NCI-H146 (cell line): Measurements from ENCODE around the gene TEX52.

Experiments
- DNase-seq: peaks from one replicate; lab custom pipeline; 2025; lab: John Stamatoyannopoulos, UW

The TEX52 gene

GRCh38 chr12:2832550-2833127, 24.2 kb downstream of the TEX52 start:
- no peak for DNase-seq

- no peak for DNase-seq
Measured at GRCh38 chr12:2829275-2829674, 27.6 kb downstream of the TEX52 start.

- peak; percentile 93 for DNase-seq
Measured at GRCh38 chr12:2826721-2827515, 29.9 kb downstream of the TEX52 start.

GRCh38 chr12:2826036-2826435, 30.8 kb downstream of the TEX52 start:
- no peak for DNase-seq

DNA sequence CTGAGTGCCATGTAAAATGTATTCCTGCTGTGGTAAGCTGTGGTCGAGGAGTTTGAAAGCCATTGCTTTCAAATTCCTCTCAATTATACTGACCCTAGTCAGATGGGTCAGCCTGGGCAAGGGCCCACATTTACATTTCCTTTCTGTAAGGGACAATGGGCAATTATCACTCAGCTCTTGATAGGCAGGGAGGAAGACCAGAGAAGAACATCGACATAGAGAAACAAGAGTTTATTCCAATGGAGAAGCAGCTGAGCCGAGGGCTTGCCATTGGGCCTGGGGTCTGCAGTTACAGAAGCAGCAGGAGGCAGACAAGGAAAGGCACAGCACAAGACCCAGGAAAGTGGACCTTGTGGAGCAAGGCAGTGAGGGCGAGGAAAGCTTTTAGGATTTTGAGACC, 31.7 kb downstream of the TEX52 start:
- no peak for DNase-seq

DNA sequence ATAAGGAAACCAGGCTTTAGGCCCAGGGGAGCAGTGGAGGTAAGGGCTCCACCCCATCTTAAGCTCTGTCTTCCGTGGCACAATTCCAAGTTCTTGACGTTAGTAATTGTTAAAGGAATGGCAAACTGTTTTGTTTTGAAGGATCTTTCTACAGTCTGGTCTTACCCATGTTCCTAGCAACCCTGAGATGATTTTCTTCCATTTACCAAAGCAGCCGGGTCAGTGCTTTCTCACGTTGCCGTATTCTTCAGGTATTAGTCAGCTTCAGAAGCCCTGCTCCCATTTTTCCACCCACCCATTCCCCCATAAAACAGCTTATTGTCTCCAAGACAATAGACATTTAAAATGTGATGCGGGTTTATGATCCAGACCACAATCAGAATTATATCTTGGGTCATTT, 32.3 kb downstream of the TEX52 start:
- DNase-seq: no peak

- DNase-seq: no peak
Measured at GRCh38 chr12:2823483-2823882, 33.4 kb downstream of the TEX52 start.

- no peak for DNase-seq
Measured at GRCh38 chr12:2820432-2820831, 36.4 kb downstream of the TEX52 start.

GRCh38 chr12:2819810-2820209, 37.0 kb downstream of the TEX52 start:
- DNase-seq: no peak

DNA sequence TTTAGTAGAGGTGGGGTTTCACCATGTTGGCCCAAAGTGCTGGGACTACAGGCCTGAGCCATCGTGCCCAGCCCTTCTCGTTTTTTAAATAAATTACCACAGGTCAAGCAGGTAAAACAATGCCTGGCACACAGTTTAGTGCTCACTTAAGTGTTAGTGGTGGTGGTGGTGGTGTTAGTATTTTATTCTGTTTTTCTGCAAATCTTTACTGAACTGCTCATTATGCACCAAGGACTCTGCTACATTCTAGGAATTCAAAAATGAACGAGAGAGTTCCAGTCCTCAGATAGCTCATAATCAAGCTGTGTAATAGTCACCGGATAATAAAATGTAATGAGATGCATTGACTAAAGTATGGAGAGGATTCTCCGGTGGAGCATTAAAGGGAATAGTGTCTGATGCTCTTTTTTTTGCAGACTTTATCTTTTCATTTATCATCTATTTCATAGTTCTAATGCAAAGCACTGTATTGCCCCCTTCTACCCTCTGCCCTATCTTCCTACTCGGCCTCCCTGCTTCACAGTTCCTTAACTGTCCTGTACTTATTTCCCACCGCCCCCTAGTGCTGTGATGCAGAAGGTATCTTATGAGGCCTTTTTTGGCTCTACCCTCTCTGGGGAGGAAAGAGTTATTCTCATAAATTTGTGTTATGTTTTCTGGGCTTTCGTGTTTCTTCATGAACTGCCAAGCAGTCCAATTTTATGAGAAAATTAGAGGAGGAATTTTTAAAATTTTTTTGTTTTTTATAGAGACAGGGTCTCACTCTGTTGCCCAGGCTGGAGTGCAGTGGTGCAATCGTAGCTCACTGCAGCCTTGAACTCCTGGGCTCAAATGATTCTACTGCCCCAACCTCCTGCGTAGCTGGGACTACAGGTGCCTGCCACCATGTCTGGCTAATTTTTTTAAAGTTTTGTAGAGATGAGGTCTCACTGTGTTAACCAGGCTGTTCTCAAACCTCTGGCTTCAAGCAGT, 43.3 kb downstream of the TEX52 start:
- DNase-seq: peak; percentile 71

DNA sequence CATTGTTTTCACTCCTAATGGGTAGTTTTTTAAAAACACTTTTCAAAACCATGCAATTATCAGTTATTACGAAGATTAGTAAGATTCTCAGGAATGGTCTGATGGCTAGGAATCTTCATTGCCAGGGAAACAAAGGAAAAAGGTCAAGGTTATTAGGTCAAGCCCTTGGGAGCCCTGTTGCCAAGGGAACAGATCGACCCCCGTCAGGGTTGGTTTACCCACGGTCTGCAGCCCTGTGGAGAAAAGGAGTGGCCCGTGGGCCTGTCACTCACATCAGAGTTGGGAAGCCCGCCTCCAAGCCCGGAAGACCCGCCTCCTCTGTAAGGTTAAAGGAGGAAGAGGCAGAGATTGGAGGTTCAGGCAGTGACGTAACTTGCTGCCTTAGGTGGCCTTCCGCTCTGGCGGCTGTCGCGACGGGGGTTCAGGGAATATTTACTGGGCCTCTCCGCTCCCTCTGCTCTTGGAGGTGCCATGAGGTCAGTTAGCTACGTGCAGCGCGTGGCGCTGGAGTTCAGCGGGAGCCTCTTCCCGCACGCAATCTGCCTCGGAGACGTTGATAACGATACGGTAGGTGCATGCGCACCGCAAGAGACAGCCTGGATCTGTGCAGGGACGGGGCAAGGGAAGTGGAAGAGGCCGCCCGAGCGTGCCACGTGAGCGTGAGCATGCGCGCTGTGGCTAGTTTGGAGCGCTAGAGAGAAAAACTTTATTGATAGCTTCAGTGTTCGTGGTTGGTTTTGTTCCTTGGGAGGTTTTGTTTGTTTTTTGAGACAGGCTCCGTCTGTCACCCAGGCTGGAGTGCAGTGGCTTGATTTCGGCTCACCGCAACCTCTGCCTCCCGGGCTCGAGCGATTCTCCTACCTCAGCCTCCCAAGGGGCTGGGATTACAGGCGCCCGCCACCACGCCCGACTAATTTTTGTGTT, 44.3 kb downstream of the TEX52 start, which contains the start of gene ITFG2:
TSS of gene ITFG2 (plus strand) at position 379 of the 924 bp plus-strand sequence. CDS start at position 472, 93 bp downstream.
- DNase-seq: peak; percentile 100

DNA sequence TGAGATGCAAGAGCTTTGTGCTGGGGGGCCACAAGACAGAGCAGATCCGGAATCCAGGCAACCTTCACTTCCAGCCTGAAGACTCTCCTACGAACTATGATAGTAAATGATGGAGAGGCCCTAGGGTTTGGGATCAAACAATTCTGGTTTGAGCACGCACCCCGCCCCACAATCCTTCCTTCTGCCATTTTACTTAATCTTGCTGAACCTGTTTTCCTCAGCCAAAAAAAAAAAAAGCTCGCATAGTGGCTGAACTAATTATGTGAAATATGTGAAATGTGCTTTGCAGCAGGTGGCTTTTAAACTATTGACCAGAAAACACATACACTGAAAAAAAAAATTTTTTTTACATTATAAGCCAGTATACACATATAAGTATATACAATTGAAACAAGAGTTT, 45.0 kb downstream of the TEX52 start:
- no peak for DNase-seq

DNA sequence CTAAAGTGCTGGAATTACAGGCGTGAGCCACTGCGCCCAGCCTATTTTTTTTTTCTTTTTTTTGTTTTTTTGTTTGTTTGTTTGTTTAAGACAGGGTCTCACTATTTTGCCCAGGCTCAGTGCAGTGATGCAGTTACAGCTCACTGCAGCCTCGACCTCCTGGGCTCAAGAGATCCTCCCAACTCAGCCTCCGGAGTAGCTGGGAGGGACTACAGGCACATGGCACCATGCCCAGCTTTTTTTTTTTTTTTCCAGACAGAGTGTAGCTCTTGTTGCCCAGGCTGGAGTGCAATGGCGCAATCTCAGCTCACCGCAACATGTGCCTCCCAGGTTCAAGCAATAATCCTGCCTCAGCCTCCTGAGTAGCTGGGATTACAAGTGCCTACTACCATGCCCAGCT, 50.1 kb downstream of the TEX52 start:
- DNase-seq: no peak

DNA sequence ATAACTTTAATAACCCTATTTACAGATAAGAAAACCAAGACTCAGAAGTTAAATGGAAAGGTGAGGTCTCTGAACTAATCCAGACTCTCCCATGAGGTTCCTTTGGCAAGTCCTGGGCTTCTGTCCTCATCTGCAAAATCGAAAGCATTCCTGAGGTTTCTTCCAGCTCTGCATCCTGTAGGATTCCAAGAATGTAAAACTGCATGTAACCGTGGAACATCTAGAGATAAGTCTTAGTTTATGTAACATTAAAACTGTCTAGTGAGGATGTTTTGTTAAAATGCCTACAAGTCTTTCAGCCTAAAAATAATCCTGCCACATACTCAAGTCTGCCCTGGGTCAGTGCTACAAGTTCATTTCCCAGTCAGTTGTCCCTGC, 51.7 kb downstream of the TEX52 start:
- DNase-seq: no peak

DNA sequence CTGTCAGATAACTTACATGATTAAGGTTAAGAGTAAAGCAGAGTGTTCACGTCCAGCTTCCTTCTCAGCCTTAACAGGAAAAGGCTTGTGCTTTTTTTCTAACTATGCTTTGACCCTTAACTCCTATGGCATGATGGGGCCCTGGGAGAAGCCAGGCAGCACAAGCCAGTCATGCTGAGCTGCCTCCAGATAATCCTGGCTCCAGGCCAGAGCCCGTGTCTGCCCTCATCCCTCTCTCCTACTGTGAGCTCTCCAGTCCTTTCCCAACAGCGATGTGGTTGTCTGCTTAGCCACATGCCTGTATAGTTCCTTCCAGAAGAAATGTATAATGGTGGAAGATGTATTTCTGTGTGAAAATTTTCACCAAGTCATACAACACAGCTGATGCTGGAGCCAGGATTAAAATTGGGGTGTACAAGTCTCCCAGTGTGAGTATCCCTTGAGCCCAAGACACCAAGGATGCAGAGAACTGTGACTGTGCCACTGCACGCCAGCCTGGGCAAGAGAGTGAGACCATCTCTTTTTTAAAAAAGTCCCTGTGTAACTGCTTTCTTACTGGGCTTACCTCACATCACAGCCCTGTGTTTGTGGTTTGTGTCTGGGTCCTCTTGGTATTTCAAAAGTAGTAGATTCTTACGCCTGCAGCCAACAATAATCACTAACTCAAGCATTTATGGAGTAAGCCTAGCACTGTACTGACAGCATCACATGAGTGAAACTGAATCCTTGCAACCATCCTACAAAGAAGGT, 52.3 kb downstream of the TEX52 start:
- no peak for DNase-seq

DNA sequence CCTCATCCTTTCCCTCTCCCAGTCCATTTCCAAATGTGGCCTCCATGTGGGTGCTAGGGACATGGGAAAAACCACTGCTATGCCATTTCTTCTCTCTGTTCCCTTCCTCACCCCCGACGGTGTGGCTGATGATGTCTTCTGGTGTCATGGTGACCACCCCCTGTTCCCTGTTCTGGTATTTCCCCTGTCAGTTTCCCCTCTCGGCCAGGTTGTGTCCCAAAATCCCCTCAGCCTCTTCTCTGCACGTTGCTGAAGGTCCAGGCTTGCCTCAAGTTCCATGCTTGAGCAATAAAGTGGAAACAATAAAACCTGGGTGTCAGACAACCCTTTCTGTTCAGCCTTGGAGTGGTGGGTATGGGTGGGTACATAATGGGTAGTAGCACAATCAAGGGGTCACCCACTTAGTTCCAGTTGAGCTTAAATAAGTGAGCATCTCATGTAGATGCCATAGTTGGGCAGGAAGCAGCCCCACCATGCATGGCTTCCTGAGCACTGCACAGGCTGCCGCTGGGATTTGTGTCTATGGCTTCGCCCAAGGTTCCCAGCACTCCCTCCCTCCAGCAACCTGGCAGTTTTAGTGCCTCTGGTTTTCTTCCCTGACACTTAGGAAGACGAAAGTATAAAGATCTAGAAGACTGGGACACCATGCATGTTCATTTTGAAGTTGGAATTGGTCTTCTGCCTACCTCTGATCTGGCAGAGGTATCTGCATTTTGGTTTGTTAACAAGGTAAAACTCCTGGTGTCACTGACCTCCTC, 53.0 kb downstream of the TEX52 start:
- no peak for DNase-seq

DNA sequence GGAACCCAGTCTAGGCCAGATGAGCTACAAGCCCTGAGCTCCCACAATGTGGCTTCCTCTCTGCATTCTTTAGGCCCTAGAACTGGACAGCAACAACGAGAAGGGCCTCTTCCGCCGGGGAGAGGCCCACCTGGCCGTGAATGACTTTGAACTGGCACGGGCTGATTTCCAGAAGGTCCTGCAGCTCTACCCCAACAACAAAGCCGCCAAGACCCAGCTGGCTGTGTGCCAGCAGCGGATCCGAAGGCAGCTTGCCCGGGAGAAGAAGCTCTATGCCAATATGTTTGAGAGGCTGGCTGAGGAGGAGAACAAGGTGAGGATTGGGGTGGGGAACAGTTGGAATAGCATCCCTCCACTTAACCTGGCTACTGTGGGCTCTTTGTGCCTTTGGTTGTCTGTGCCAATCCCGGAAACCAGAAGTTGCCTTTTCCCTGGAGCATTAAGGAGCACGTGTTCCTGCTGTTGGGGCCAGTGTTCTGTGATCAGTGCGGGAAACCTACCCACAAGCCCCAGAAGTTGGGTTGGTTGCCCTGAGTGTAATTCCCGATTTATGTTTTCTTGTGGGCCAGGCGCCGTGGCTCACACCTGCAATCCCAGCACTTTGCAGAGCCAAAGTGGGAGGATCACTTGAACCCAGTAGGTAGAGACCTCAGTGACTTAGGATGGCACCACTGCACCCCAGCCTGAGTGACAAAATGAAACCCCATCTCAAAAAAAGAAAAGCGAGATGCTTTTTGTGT, 55.6 kb downstream of the TEX52 start:
- no peak for DNase-seq

- DNase-seq: no peak
Measured at GRCh38 chr12:2800046-2800570, 56.7 kb downstream of the TEX52 start.
